GM13977 (cell line): Measurements from ENCODE around the gene ALDH6A1.

Source experiments
- DNase-seq: peaks from one replicate; pipeline ENCODE4 v3.0.0; 2012; ENCODE audit warnings: low spot score
- in situ Hi-C: fragments of 300-500 bp; cut with MboI; formaldehyde crosslinking; loops from one replicate; pipeline ENCODE4 v1.12.0; 2022; ENCODE audit warnings: low sequenced_read_pairs, low pct_unique_long_range_greater_than_20kb, mixed read lengths, inconsistent platforms; ENCODE audit not compliant: unreplicated experiment
- TF ChIP-seq, protein P1 (sequence below): IDR thresholded peaks from 2 replicates; pipeline ENCODE4 v1.5.1; 2012; ENCODE audit warnings: mild to moderate bottlenecking, control low read depth; ENCODE audit not compliant: insufficient read depth; ENCODE audit errors: extremely low read depth, missing control alignments

Gene ALDH6A1

GRCh38 chr14:74062809-74063150, 21.5 kb downstream of the ALDH6A1 start:
- in situ Hi-C loops, result no loop called here
- no peak for DNase-seq
- TF ChIP-seq, protein P1, sequence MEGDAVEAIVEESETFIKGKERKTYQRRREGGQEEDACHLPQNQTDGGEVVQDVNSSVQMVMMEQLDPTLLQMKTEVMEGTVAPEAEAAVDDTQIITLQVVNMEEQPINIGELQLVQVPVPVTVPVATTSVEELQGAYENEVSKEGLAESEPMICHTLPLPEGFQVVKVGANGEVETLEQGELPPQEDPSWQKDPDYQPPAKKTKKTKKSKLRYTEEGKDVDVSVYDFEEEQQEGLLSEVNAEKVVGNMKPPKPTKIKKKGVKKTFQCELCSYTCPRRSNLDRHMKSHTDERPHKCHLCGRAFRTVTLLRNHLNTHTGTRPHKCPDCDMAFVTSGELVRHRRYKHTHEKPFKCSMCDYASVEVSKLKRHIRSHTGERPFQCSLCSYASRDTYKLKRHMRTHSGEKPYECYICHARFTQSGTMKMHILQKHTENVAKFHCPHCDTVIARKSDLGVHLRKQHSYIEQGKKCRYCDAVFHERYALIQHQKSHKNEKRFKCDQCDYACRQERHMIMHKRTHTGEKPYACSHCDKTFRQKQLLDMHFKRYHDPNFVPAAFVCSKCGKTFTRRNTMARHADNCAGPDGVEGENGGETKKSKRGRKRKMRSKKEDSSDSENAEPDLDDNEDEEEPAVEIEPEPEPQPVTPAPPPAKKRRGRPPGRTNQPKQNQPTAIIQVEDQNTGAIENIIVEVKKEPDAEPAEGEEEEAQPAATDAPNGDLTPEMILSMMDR, result no peak

- in situ Hi-C loops, result no loop called here
- no peak for DNase-seq
Observed at GRCh38 chr14:74049876-74050495, 34.3 kb downstream of the ALDH6A1 start.

GRCh38 chr14:74048281-74048680, 36.0 kb downstream of the ALDH6A1 start:
- TF ChIP-seq, protein P1, result no peak
- in situ Hi-C loops, result no loop called here
- no peak for DNase-seq

More at GRCh38 chr14:74049876-74050495, 34.3 kb downstream of the ALDH6A1 start:
- TF ChIP-seq, protein P1, result no peak

GRCh38 chr14:74045522-74045921, 38.7 kb downstream of the ALDH6A1 start:
- in situ Hi-C loops, result no loop called here
- no peak for DNase-seq
- TF ChIP-seq, protein P1, result no peak

DNA sequence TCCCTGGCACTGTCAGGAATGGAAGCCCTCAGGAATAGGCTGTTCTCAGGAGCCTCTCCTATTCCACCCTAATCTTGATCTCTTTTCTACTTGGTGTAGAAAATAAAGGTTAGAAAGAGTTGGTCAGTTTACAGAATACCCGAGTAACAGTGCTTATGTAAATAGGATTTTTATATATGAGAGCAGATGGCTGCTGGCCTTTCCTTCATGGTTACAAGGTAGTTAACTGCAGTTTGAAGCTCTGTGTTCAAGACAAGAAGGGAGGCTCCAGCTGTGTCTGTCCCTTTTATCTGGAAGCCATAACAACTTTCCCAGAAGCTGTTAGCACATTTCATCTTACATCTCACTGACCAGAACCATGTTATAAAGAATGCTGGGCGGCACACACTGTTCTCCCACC, 42.0 kb downstream of the ALDH6A1 start:
- TF ChIP-seq, protein P1, result no peak
- in situ Hi-C loops, result no loop called here
- DNase-seq, result no peak

DNA sequence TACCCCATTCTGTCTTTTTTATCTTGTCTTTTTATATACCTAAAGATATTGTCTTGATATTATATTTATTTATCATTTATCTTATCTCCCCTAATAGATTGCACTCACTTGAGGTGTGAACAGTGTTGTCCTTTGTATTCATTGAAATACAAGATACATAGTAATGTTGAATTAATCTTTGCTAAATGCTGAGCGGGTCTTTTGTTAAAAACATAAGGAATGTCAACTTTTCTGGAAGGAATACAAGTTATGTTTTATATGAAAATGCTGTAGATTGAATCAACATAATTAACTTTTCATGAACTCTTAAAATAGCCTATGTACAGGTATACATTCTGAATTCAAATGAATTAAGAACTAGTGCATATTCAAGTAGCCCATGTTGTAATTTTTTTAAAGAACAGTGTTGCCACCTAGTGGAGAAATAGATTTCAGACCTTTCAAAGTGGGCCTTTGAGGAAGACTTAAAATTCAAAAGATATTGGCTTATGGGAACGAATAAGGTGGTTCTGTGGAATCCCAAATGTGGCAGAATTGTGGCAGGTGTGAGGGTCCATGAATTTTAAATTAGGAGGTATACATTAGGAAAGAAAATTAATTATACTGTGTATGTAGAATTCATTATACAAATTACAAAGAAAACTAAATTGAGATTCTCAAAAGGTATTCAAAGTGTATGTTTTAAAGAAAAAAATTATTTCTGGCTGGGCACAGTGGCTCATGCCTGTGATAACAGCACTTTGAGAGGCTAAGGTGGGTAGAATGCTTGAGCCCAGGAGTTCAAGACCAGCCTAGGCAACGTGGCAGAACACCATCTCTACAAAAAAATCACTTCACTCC, 46.0 kb downstream of the ALDH6A1 start:
- peak; percentile 58 for DNase-seq
- TF ChIP-seq, protein P1, result peak; percentile 58
- in situ Hi-C loops, result no loop called here
